IMR-90 (cell line): ENCODE data around the gene MFSD2A. TPM values are rescaled to one million over a fixed set of nuclear protein-coding genes. Genes with fewer than 3 reads are reported as not detected.

ENCODE experiments used
- ATAC-seq: fragments of 200-7000 bp; cut with Tn5 transposase; 2 replicates; pipeline ENCODE4 v1.9.1; 2020; ENCODE audit warnings: low read depth, mild to moderate bottlenecking, moderate library complexity
- BruUV-seq: library from RNA; stranded (reverse); fragments of 400-500 nt; replicated peaks from 2 replicates; lab custom pipeline; 2021; lab: Mats Ljungman, UMichigan
- CTCF ChIA-PET: fragments of 300-600 bp; formaldehyde crosslinking; extraction: SDS; loops from one replicate; lab custom pipeline; 2021; ENCODE audit warnings: antibody characterized with exemption; lab: Yijun Ruan, JAX
- POLR2A ChIA-PET: fragments of 300-600 bp; sonication (Branson Sonifier 250); formaldehyde crosslinking; loops from one replicate; lab custom pipeline; 2022; ENCODE audit warnings: antibody characterized with exemption; ENCODE audit not compliant: unreplicated experiment; lab: Charles Lee
- DNase-seq: peaks from one replicate; pipeline ENCODE4 v3.0.0; 2013
- H2AFZ ChIP-seq: replicated peaks from 2 replicates; pipeline ENCODE3; 2013; ENCODE audit warnings: low read length, mild to moderate bottlenecking; ENCODE audit not compliant: poor library complexity
- H2AK5ac ChIP-seq: 2 replicates; pipeline ENCODE4 v1.6.1; 2013; ENCODE audit warnings: low read depth, low read length, inconsistent platforms
- H2AK9ac ChIP-seq: replicated peaks from 2 replicates; pipeline ENCODE3; 2013; ENCODE audit warnings: mild to moderate bottlenecking, low read depth, low read length, moderate library complexity; ENCODE audit not compliant: poor library complexity
- H2BK120ac ChIP-seq: 2 replicates; pipeline ENCODE4 v1.6.1; 2013; ENCODE audit warnings: low read depth, low read length, inconsistent platforms
- H2BK15ac ChIP-seq: 3 replicates; pipeline ENCODE4 v1.6.1; 2013; ENCODE audit warnings: low read depth, low read length, inconsistent platforms
- H2BK20ac ChIP-seq: 2 replicates; pipeline ENCODE4 v1.6.1; 2013; ENCODE audit warnings: low read depth, mild to moderate bottlenecking, inconsistent platforms, low read length, moderate library complexity
- H2BK5ac ChIP-seq: 2 replicates; pipeline ENCODE4 v1.6.1; 2013; ENCODE audit warnings: mild to moderate bottlenecking, low read depth, low read length, inconsistent platforms; ENCODE audit not compliant: poor library complexity, severe bottlenecking
- H3K14ac ChIP-seq: replicated peaks from 2 replicates; pipeline ENCODE4 v1.6.1; 2013; ENCODE audit warnings: low read depth, low read length, inconsistent platforms
- H3K18ac ChIP-seq: 2 replicates; pipeline ENCODE4 v1.6.1; 2013; ENCODE audit warnings: low read depth, low read length, control low read depth
- H3K23ac ChIP-seq: 2 replicates; pipeline ENCODE4 v1.6.1; 2013; ENCODE audit warnings: low read depth, low read length, inconsistent platforms
- H3K27ac ChIP-seq: 2 replicates; pipeline ENCODE4 v1.5.1; 2013; ENCODE audit warnings: mild to moderate bottlenecking, control low read depth, low read length; ENCODE audit not compliant: insufficient read depth
- H3K27me3 ChIP-seq: 2 replicates; pipeline ENCODE4 v1.6.1; 2013; ENCODE audit warnings: low read length; ENCODE audit not compliant: control insufficient read depth, insufficient read depth
- H3K36me3 ChIP-seq: 2 replicates; pipeline ENCODE4 v1.6.1; 2013; ENCODE audit warnings: low read length, mixed read lengths; ENCODE audit not compliant: control insufficient read depth, insufficient read depth
- H3K4ac ChIP-seq: 2 replicates; pipeline ENCODE4 v1.6.1; 2013; ENCODE audit warnings: low read depth, low read length, inconsistent platforms
- H3K4me1 ChIP-seq: 2 replicates; pipeline ENCODE4 v1.6.1; 2013; ENCODE audit warnings: low read length, mixed read lengths; ENCODE audit not compliant: control insufficient read depth, insufficient read depth
- H3K4me2 ChIP-seq: 2 replicates; pipeline ENCODE4 v1.6.1; 2013; ENCODE audit warnings: low read depth, mild to moderate bottlenecking, control low read depth, low read length, moderate library complexity
- H3K4me3 ChIP-seq: 2 replicates; pipeline ENCODE4 v1.5.1; 2013; ENCODE audit warnings: low read depth, mild to moderate bottlenecking, control low read depth, low read length, moderate library complexity; ENCODE audit not compliant: insufficient read depth
- H3K56ac ChIP-seq: 2 replicates; pipeline ENCODE4 v1.6.1; 2013; ENCODE audit warnings: low read length, inconsistent platforms; ENCODE audit not compliant: insufficient read depth; ENCODE audit errors: extremely low read depth
- H3K79me1 ChIP-seq, 2 experiments: 2 replicates each; pipeline ENCODE4 v1.6.1; 2013; ENCODE audit warnings: low read length in 2 of 2, inconsistent platforms in 1 of 2, low read depth in 1 of 2
- H3K9ac ChIP-seq: 2 replicates; pipeline ENCODE4 v1.6.1; 2013; ENCODE audit warnings: low read depth, low read length, control low read depth
- H3K9me1 ChIP-seq: 2 replicates; pipeline ENCODE4 v1.6.1; 2013; ENCODE audit warnings: low read length, inconsistent platforms; ENCODE audit not compliant: insufficient read depth
- H3K9me3 ChIP-seq: 2 replicates; pipeline ENCODE4 v1.6.1; 2013; ENCODE audit warnings: low read length; ENCODE audit not compliant: control insufficient read depth, insufficient read depth
- H4K20me1 ChIP-seq: 2 replicates; pipeline ENCODE4 v1.6.1; 2013; ENCODE audit warnings: low read length, inconsistent platforms; ENCODE audit not compliant: insufficient read depth
- H4K5ac ChIP-seq: 2 replicates; pipeline ENCODE4 v1.6.1; 2013; ENCODE audit warnings: mild to moderate bottlenecking, low read depth, low read length, control low read depth
- H4K8ac ChIP-seq, 2 experiments: 2 replicates each; pipeline ENCODE4 v1.6.1; 2013; ENCODE audit warnings: low read depth in 2 of 2, low read length in 2 of 2, control low read depth in 1 of 2, inconsistent platforms in 1 of 2
- H4K91ac ChIP-seq: 2 replicates; pipeline ENCODE4 v1.6.1; 2013; ENCODE audit warnings: low read depth, low read length, inconsistent platforms; ENCODE audit not compliant: insufficient read depth
- BHLHE40 ChIP-seq: fragments of 150-350 bp; IDR thresholded peaks from 2 replicates; pipeline ENCODE4 v1.6.1; 2016; ENCODE audit warnings: mild to moderate bottlenecking, low read depth, low read length
- CTCF ChIP-seq: conservative IDR thresholded peaks from 2 replicates; pipeline ENCODE4 v1.5.1; 2012; ENCODE audit warnings: mild to moderate bottlenecking, low read depth, low read length, improper control_type of control experiment
- MAFK ChIP-seq: IDR thresholded peaks from 2 replicates; pipeline ENCODE4 v1.6.1; 2012; ENCODE audit warnings: low read depth, low read length, improper control_type of control experiment
- MAZ ChIP-seq: IDR thresholded peaks from 2 replicates; pipeline ENCODE4 v1.6.1; 2012; ENCODE audit warnings: low read depth, mild to moderate bottlenecking, low read length, improper control_type of control experiment, moderate library complexity, borderline replicate concordance
- RAD21 ChIP-seq: IDR thresholded peaks from 2 replicates; pipeline ENCODE4 v1.6.1; 2012; ENCODE audit warnings: low read length, improper control_type of control experiment
- USF2 ChIP-seq: fragments of 150-350 bp; IDR thresholded peaks from 2 replicates; pipeline ENCODE4 v1.6.1; 2017; ENCODE audit warnings: mild to moderate bottlenecking, antibody characterized with exemption, low read length, low read depth
- WGBS, 2 experiments: methylation state at CpG; one replicate each; pipeline versions ENCODE4 v1.1.5 to v1.1.7; 2013; ENCODE audit warnings: missing lambda C conversion rate in 2 of 2; ENCODE audit not compliant: insufficient read length in 1 of 2; ENCODE audit errors: extremely low coverage in 2 of 2; 5-methylcytosine and 5-hydroxymethylcytosine counted together
- dilution Hi-C: fragments of 300-500 bp; cut with HindIII; formaldehyde crosslinking; loops from one replicate; pipeline ENCODE4 v1.14.3; 2018; ENCODE audit warnings: low sequenced_read_pairs; ENCODE audit not compliant: unreplicated experiment
- in situ Hi-C: fragments of 300-500 bp; cut with MboI; formaldehyde crosslinking; loops from 3 replicates; pipeline ENCODE4 v1.14.3; 2019; ENCODE audit warnings: low sequenced_read_pairs, inconsistent platforms, mixed read lengths
- intact Hi-C: fragments of 100-400 bp; cut with micrococcal nuclease; formaldehyde crosslinking; loops from 2 replicates; pipeline ENCODE4 v1.10.0; 2022
- polyA plus RNA-seq, 3 experiments: library from polyadenylated mRNA; depleted of rRNA; stranded (reverse); fragments of >200 nt; gene quantifications; 2 replicates each; pipeline ENCODE4 v1.2.3, GENCODE V29; 2012; ENCODE audit warnings: low replicate concordance in 1 of 3
- total RNA-seq: library from RNA; depleted of rRNA; stranded (reverse); fragments of >200 nt; gene quantifications from 2 replicates; pipeline ENCODE4 v1.2.3, GENCODE V29; 2012

The MFSD2A gene
- total and polyA plus RNA-seq, 2 of the 4 experiments (the other 2 are of a cell fraction) = 5.7 to 7.3 TPM

- WGBS, 2 experiments = no CpG with 5 or more reads among the region's 2 CpGs
- Histone ChIP-seq H2BK120ac (no peak overlapping the region), H3K79me1 (no peaks in the 10 kb centered on the region), H3K23ac (no peak overlapping the region), H2BK20ac (no peak overlapping the region), H3K9me1 (no peaks in the 10 kb centered on the region), H4K20me1 (no peaks in the 10 kb centered on the region), H3K4ac (no peak overlapping the region), H3K4me2 (no peak overlapping the region), H3K4me1 (no peaks in the 10 kb centered on the region), H2BK15ac (no peak overlapping the region), H3K4me3 (no peak overlapping the region), H3K36me3 (no peaks in the 10 kb centered on the region), H3K27ac (no peak overlapping the region), H2AFZ (no peak overlapping the region), H3K14ac (no peak overlapping the region), H4K5ac (no peak overlapping the region), H2BK5ac (no peak overlapping the region), H3K18ac (no peak overlapping the region), H2AK9ac (no peak overlapping the region), H3K56ac (no peak overlapping the region), H4K8ac (no peak overlapping the region), H3K9ac (no peak overlapping the region), H3K9me3 (no peaks in the 10 kb centered on the region), H3K27me3 (peaks cover 13% of the 10 kb centered on the region), H4K91ac (no peak overlapping the region), H2AK5ac (no peak overlapping the region)
- in situ Hi-C loops (no loop called here), dilution Hi-C loops (no loop called here), intact Hi-C loops (loop anchor here (2.0 to 5.0 kb wide), 3 partner anchors 39 to 419 kb away; partner anchors contain the start of gene MFSD2A)
- 0 out of 2 replicates have a peak, but pooled peaks have one; percentile 29 for ATAC-seq
- POLR2A ChIA-PET = no interaction called here
- BruUV-seq = no TSS peak
- CTCF ChIA-PET = interaction anchor here (0.6 to 2.5 kb wide), 2 partner anchors 63 to 115 kb away, joined by 3 to 37 read pairs; no protein-coding TSS in a partner anchor
- no peak for DNase-seq
- TF ChIP-seq BHLHE40 (no peak), MAFK (no peak), MAZ (no peak), USF2 (no peak), CTCF (no peak; the same call in 1 of the 2 replicates), RAD21 (peak; percentile 26; the same call in 1 of the 2 replicates)
Observed at GRCh38 chr1:39917825-39918224, 37.1 kb upstream of the MFSD2A start.
